ENCODE measurements around the gene HS3ST2.

The HS3ST2 gene

GRCh38 chr16:22844416-22844815, 30.5 kb downstream of the HS3ST2 start:
- Histone ChIP-seq H3K27ac (ENCODE audit: low read depth, low read length) (no peak overlapping the region), H3K36me3 (ENCODE audit: control insufficient read depth in 5 of 5, insufficient read depth in 5 of 5, low read length in 5 of 5) (no peaks in the 10 kb centered on the region), H3K4me3 (ENCODE audit: low read depth in 1 of 5, low read length in 5 of 5) (no peak overlapping the region), H3K9me3 (ENCODE audit: control insufficient read depth in 5 of 5, low read length in 5 of 5) (no peaks in the 10 kb centered on the region), H3K4me1 (ENCODE audit: control insufficient read depth in 5 of 5, insufficient read depth in 5 of 5, low read length in 5 of 5) (peaks cover 0 to 11% (median 0%) of the 10 kb centered on the region in 5 donors), H3K27me3 (ENCODE audit: control insufficient read depth in 5 of 5, insufficient read depth in 4 of 5, low read length in 5 of 5) (no peaks in the 10 kb centered on the region), H3K9ac (ENCODE audit: low read length in 5 of 5) (no peak overlapping the region)

GRCh38 chr16:22847100-22847499, 33.1 kb downstream of the HS3ST2 start:
- H3K9me3 ChIP-seq (ENCODE audit: control insufficient read depth in 5 of 5, low read length in 5 of 5) = no peaks in the 10 kb centered on the region
- H3K27me3 ChIP-seq (ENCODE audit: control insufficient read depth in 5 of 5, insufficient read depth in 4 of 5, low read length in 5 of 5) = no peaks in the 10 kb centered on the region
- H3K9ac ChIP-seq (ENCODE audit: low read length in 5 of 5) = no peak overlapping the region
- no peak overlapping the region for H3K27ac ChIP-seq (ENCODE audit: low read depth, low read length)
- no peak overlapping the region for H3K4me3 ChIP-seq (ENCODE audit: low read depth in 1 of 5, low read length in 5 of 5)
- H3K36me3 ChIP-seq (ENCODE audit: control insufficient read depth in 5 of 5, insufficient read depth in 5 of 5, low read length in 5 of 5) = no peaks in the 10 kb centered on the region
- peaks cover 0 to 11% (median 0%) of the 10 kb centered on the region in 5 donors for H3K4me1 ChIP-seq (ENCODE audit: control insufficient read depth in 5 of 5, insufficient read depth in 5 of 5, low read length in 5 of 5)

GRCh38 chr16:22847690-22848089, 33.7 kb downstream of the HS3ST2 start:
- Histone ChIP-seq H3K27ac (ENCODE audit: low read depth, low read length) (no peak overlapping the region), H3K9me3 (ENCODE audit: control insufficient read depth in 5 of 5, low read length in 5 of 5) (no peaks in the 10 kb centered on the region), H3K27me3 (ENCODE audit: control insufficient read depth in 5 of 5, insufficient read depth in 4 of 5, low read length in 5 of 5) (no peaks in the 10 kb centered on the region)

GRCh38 chr16:22848451-22848850, 34.5 kb downstream of the HS3ST2 start:
- H3K36me3 ChIP-seq (ENCODE audit: control insufficient read depth in 5 of 5, insufficient read depth in 5 of 5, low read length in 5 of 5) = no peaks in the 10 kb centered on the region
- H3K4me3 ChIP-seq (ENCODE audit: low read depth in 1 of 5, low read length in 5 of 5) = no peak overlapping the region
- no peaks in the 10 kb centered on the region for H3K9me3 ChIP-seq (ENCODE audit: control insufficient read depth in 5 of 5, low read length in 5 of 5)
- H3K27me3 ChIP-seq (ENCODE audit: control insufficient read depth in 5 of 5, insufficient read depth in 4 of 5, low read length in 5 of 5) = no peaks in the 10 kb centered on the region
- H3K4me1 ChIP-seq (ENCODE audit: control insufficient read depth in 5 of 5, insufficient read depth in 5 of 5, low read length in 5 of 5) = peaks cover 0 to 11% (median 0%) of the 10 kb centered on the region in 5 donors
- H3K27ac ChIP-seq (ENCODE audit: low read depth, low read length) = no peak overlapping the region
- no peak overlapping the region for H3K9ac ChIP-seq (ENCODE audit: low read length in 5 of 5)

More at GRCh38 chr16:22847690-22848089, 33.7 kb downstream of the HS3ST2 start:
- peaks cover 0 to 11% (median 0%) of the 10 kb centered on the region in 5 donors for H3K4me1 ChIP-seq (ENCODE audit: control insufficient read depth in 5 of 5, insufficient read depth in 5 of 5, low read length in 5 of 5)
- H3K36me3 ChIP-seq (ENCODE audit: control insufficient read depth in 5 of 5, insufficient read depth in 5 of 5, low read length in 5 of 5) = no peaks in the 10 kb centered on the region
- no peak overlapping the region for H3K4me3 ChIP-seq (ENCODE audit: low read depth in 1 of 5, low read length in 5 of 5)
- H3K9ac ChIP-seq (ENCODE audit: low read length in 5 of 5) = no peak overlapping the region

- Histone ChIP-seq H3K4me1 (ENCODE audit: control insufficient read depth in 5 of 5, insufficient read depth in 5 of 5, low read length in 5 of 5) (peaks cover 0 to 11% (median 0%) of the 10 kb centered on the region in 5 donors), H3K27me3 (ENCODE audit: control insufficient read depth in 5 of 5, insufficient read depth in 4 of 5, low read length in 5 of 5) (no peaks in the 10 kb centered on the region), H3K4me3 (ENCODE audit: low read depth in 1 of 5, low read length in 5 of 5) (no peak overlapping the region), H3K27ac (ENCODE audit: low read depth, low read length) (no peak overlapping the region), H3K9me3 (ENCODE audit: control insufficient read depth in 5 of 5, low read length in 5 of 5) (no peaks in the 10 kb centered on the region), H3K36me3 (ENCODE audit: control insufficient read depth in 5 of 5, insufficient read depth in 5 of 5, low read length in 5 of 5) (no peaks in the 10 kb centered on the region), H3K9ac (ENCODE audit: low read length in 5 of 5) (no peak overlapping the region)
Observed at GRCh38 chr16:22849517-22849916, 35.6 kb downstream of the HS3ST2 start.

- Histone ChIP-seq H3K9me3 (ENCODE audit: control insufficient read depth in 5 of 5, low read length in 5 of 5) (no peaks in the 10 kb centered on the region), H3K36me3 (ENCODE audit: control insufficient read depth in 5 of 5, insufficient read depth in 5 of 5, low read length in 5 of 5) (no peaks in the 10 kb centered on the region), H3K27me3 (ENCODE audit: control insufficient read depth in 5 of 5, insufficient read depth in 4 of 5, low read length in 5 of 5) (no peaks in the 10 kb centered on the region), H3K4me3 (ENCODE audit: low read depth in 1 of 5, low read length in 5 of 5) (no peak overlapping the region), H3K27ac (ENCODE audit: low read depth, low read length) (no peak overlapping the region), H3K4me1 (ENCODE audit: control insufficient read depth in 5 of 5, insufficient read depth in 5 of 5, low read length in 5 of 5) (peaks cover 0 to 24% (median 14%) of the 10 kb centered on the region in 5 donors), H3K9ac (ENCODE audit: low read length in 5 of 5) (no peak overlapping the region)
Observed at GRCh38 chr16:22855231-22855630, 41.3 kb downstream of the HS3ST2 start.

- H3K36me3 ChIP-seq (ENCODE audit: control insufficient read depth in 5 of 5, insufficient read depth in 5 of 5, low read length in 5 of 5) = no peaks in the 10 kb centered on the region
- peak overlapping the region in 1 of 5 donors; percentile 8 for H3K9ac ChIP-seq (ENCODE audit: low read length in 5 of 5)
- H3K27ac ChIP-seq (ENCODE audit: low read depth, low read length) = peak overlapping the region; percentile 0
- peaks cover 0 to 24% (median 14%) of the 10 kb centered on the region in 5 donors for H3K4me1 ChIP-seq (ENCODE audit: control insufficient read depth in 5 of 5, insufficient read depth in 5 of 5, low read length in 5 of 5)
- peaks cover 0 to 1% (median 0%) of the 10 kb centered on the region in 5 donors for H3K27me3 ChIP-seq (ENCODE audit: control insufficient read depth in 5 of 5, insufficient read depth in 4 of 5, low read length in 5 of 5)
- H3K9me3 ChIP-seq (ENCODE audit: control insufficient read depth in 5 of 5, low read length in 5 of 5) = no peaks in the 10 kb centered on the region
- peak overlapping the region; percentile 23 to 50 (median 32) for H3K4me3 ChIP-seq (ENCODE audit: low read depth in 1 of 5, low read length in 5 of 5)
Observed at GRCh38 chr16:22857296-22858025, 43.5 kb downstream of the HS3ST2 start.

- H3K4me1 ChIP-seq (ENCODE audit: control insufficient read depth in 5 of 5, insufficient read depth in 5 of 5, low read length in 5 of 5) = peaks cover 0 to 24% (median 14%) of the 10 kb centered on the region in 5 donors
- H3K27ac ChIP-seq (ENCODE audit: low read depth, low read length) = no peak overlapping the region
- no peaks in the 10 kb centered on the region for H3K36me3 ChIP-seq (ENCODE audit: control insufficient read depth in 5 of 5, insufficient read depth in 5 of 5, low read length in 5 of 5)
- H3K9ac ChIP-seq (ENCODE audit: low read length in 5 of 5) = no peak overlapping the region
- peaks cover 0 to 8% (median 0%) of the 10 kb centered on the region in 5 donors for H3K27me3 ChIP-seq (ENCODE audit: control insufficient read depth in 5 of 5, insufficient read depth in 4 of 5, low read length in 5 of 5)
- H3K4me3 ChIP-seq (ENCODE audit: low read depth in 1 of 5, low read length in 5 of 5) = no peak overlapping the region
- H3K9me3 ChIP-seq (ENCODE audit: control insufficient read depth in 5 of 5, low read length in 5 of 5) = no peaks in the 10 kb centered on the region
Observed at GRCh38 chr16:22859925-22860324, 46.0 kb downstream of the HS3ST2 start.

- Histone ChIP-seq H3K4me1 (ENCODE audit: control insufficient read depth in 5 of 5, insufficient read depth in 5 of 5, low read length in 5 of 5) (peaks cover 0 to 22% (median 13%) of the 10 kb centered on the region in 5 donors), H3K27ac (ENCODE audit: low read depth, low read length) (no peak overlapping the region), H3K27me3 (ENCODE audit: control insufficient read depth in 5 of 5, insufficient read depth in 4 of 5, low read length in 5 of 5) (peaks cover 0 to 8% (median 0%) of the 10 kb centered on the region in 5 donors), H3K4me3 (ENCODE audit: low read depth in 1 of 5, low read length in 5 of 5) (no peak overlapping the region), H3K36me3 (ENCODE audit: control insufficient read depth in 5 of 5, insufficient read depth in 5 of 5, low read length in 5 of 5) (no peaks in the 10 kb centered on the region), H3K9ac (ENCODE audit: low read length in 5 of 5) (no peak overlapping the region), H3K9me3 (ENCODE audit: control insufficient read depth in 5 of 5, low read length in 5 of 5) (no peaks in the 10 kb centered on the region)
Observed at GRCh38 chr16:22861580-22861979, 47.6 kb downstream of the HS3ST2 start.

GRCh38 chr16:22862046-22862445, 48.1 kb downstream of the HS3ST2 start:
- no peak overlapping the region for H3K27ac ChIP-seq (ENCODE audit: low read depth, low read length)
- H3K4me1 ChIP-seq (ENCODE audit: control insufficient read depth in 5 of 5, insufficient read depth in 5 of 5, low read length in 5 of 5) = peaks cover 0 to 17% (median 9%) of the 10 kb centered on the region in 5 donors
- no peak overlapping the region for H3K9ac ChIP-seq (ENCODE audit: low read length in 5 of 5)
- peaks cover 0 to 8% (median 0%) of the 10 kb centered on the region in 5 donors for H3K27me3 ChIP-seq (ENCODE audit: control insufficient read depth in 5 of 5, insufficient read depth in 4 of 5, low read length in 5 of 5)
- no peak overlapping the region for H3K4me3 ChIP-seq (ENCODE audit: low read depth in 1 of 5, low read length in 5 of 5)
- H3K9me3 ChIP-seq (ENCODE audit: control insufficient read depth in 5 of 5, low read length in 5 of 5) = no peaks in the 10 kb centered on the region
- no peaks in the 10 kb centered on the region for H3K36me3 ChIP-seq (ENCODE audit: control insufficient read depth in 5 of 5, insufficient read depth in 5 of 5, low read length in 5 of 5)

Data from subcutaneous abdominal adipose tissue (tissue), 5 donors.